Tibial nerve (tissue), 4 donors: ENCODE results near the gene CRNN.
A peak's percentile ranks its signal among the peaks of the same experiment; 100 is the strongest.

Experiments
- EP300 ChIP-seq, 2 donors: sonication (generic); formaldehyde crosslinking; IDR thresholded peaks; one replicate each; pipeline ENCODE4 v1.6.1; 2017; ENCODE audit warnings: antibody characterized with exemption in 2 of 2, mild to moderate bottlenecking in 1 of 2
- TF ChIP-seq, protein P1 (sequence below), 5 experiments: fragments of 200-600 bp in 3 of 5; fragments of 450-650 bp in 2 of 5; sonication (generic) in 3 of 5; IDR thresholded peaks; one replicate each; pipeline ENCODE4 v1.5.1; 2016 to 2019; ENCODE audit warnings: antibody characterized with exemption in 5 of 5, mild to moderate bottlenecking in 3 of 5, moderate library complexity in 2 of 5

DNA sequence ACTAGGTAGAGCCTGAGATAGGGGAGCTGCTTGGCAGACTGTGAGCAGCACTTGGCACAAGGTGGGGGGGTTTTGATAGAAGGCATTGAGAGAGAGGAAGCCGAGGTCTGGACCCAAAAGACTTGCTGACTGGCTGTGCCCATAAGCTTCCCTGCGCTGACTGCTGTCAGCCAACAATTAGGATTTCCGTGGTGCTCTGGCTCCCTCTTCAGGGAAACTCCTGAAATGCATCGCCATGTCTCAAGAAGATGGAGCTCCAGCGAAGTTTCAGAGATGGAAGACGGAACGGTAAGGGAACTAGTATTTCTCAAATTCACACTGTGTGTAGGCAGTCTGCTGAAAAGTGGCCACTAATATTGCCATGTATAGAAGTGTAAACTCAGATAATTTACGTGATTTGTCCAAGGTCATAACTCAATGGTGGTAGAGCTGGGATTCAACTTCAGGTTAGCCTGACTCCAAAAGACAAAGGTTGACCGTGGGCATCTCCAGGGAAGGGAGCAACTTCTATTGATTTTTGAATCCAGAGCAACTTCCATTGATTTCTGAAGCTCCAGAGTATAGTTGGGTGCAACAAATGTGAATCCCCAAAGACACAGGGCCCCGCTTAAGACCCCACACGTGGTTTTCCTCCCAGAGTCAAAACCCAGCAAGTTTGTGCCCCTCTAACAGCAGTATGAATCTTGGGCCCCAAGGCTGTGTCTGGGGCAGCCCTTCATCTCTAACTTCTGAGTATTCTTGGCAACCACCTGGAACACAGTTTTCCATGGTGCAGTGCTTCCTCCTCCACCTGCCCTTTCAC lies 44.5 kb upstream of the CRNN start:
- TF ChIP-seq, protein P1, sequence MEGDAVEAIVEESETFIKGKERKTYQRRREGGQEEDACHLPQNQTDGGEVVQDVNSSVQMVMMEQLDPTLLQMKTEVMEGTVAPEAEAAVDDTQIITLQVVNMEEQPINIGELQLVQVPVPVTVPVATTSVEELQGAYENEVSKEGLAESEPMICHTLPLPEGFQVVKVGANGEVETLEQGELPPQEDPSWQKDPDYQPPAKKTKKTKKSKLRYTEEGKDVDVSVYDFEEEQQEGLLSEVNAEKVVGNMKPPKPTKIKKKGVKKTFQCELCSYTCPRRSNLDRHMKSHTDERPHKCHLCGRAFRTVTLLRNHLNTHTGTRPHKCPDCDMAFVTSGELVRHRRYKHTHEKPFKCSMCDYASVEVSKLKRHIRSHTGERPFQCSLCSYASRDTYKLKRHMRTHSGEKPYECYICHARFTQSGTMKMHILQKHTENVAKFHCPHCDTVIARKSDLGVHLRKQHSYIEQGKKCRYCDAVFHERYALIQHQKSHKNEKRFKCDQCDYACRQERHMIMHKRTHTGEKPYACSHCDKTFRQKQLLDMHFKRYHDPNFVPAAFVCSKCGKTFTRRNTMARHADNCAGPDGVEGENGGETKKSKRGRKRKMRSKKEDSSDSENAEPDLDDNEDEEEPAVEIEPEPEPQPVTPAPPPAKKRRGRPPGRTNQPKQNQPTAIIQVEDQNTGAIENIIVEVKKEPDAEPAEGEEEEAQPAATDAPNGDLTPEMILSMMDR (IDR thresholded peaks at IDR 0.05), result peak; percentile 84 to 90 (median 88)
- no peak for TF ChIP-seq EP300 (IDR thresholded peaks at IDR 0.05)
